Left ventricle myocardium superior (tissue), 1 donor: Measurements from ENCODE around the gene PIAS1. TPM values are rescaled to one million over a fixed set of nuclear protein-coding genes. Genes with fewer than 3 reads are reported as not detected.
"Not testable (repeated sequence)": the region's sequence is repeated elsewhere in the genome, so short reads cannot be mapped to it uniquely, and the experiment has no call there.

Experiments
- ATAC-seq: fragments of 200-7000 bp; cut with Tn5 transposase; one replicate; pipeline ENCODE4 v1.9.1; 2020; ENCODE audit warnings: mild to moderate bottlenecking, moderate library complexity
- DNase-seq: peaks from one replicate; pipeline ENCODE4 v3.0.0-alpha.2; 2020
- intact Hi-C: fragments of 100-400 bp; cut with micrococcal nuclease; formaldehyde crosslinking; loops from one replicate; pipeline ENCODE4 v1.11.0; 2022
- total RNA-seq: library from RNA; stranded (reverse); fragmentation: NEBNext Ultra II Directional; extraction: Animal tissue kit (Norgen Biotek cat#: 25700); gene quantifications from one replicate; pipeline ENCODE4 v1.2.1, GENCODE V29; 2021
- donor health status: DM: no; HTN: yes; CAD: no; lungs with severe emphysema.

Gene PIAS1
- total RNA-seq, 1 donor from 2014 or later = 27.2 TPM

DNA sequence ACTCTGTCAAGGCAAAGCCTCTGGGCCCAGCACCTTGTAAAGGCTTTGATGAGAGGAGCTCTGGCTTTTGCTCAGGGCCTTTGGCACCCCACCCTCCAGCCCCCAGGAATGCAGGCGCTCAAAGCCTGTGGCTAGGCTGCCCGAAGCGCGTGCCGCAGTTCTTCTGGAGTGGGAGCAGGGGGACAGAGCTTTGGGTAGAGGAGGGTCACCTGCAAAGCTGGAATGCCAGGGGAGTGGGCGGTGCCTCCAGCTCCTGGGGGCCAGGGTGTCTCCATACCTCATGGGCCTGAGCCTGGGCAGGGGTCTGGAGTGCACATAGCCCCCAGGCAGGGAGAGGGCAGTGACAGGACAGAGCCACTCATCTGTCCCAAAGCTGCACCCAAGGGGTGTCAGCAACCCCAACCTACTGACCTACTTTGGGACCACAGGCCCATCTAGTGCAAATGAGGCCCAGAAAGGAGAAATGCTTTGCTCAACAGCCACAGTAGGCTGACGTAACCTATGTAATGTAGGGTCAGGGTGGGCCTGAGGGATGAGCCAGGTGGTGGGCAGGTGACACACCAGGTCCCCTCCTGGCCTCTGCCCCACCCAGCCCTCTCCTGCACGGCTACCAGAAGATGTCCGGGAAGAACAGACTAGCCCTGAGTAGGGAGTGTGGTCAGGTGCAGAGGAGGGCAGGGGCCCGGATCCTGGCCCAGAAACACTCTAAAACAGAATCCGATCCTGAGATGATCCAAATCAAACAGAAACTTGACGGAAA, 153.2 kb downstream of the PIAS1 start:
- DNase-seq = no peak
- intact Hi-C loops = no loop called here
- ATAC-seq = no peak

DNA sequence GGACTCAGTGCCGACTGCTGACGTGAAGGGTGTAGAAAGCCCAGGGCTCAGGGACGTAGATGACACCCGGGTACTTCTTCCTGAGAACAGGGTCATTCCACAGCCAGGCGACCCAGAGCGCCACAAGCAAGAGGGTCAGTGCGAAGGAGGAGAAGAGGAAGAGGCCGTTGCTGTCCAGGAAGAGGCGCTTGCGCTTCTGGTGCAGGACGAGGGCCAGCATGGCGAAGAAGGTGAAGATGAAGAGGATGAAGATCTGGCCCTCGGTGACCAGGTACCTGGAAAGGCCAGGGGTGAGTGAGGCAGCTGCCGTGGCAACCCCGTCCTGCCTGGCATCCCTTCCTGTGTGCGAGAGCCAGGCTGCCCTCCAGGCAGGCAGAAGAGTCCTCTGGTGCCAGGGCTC, 154.0 kb downstream of the PIAS1 start:
- DNase-seq = no peak
- intact Hi-C loops = no loop called here
- no peak for ATAC-seq

GRCh38 chr15:68208636-68209240, 154.6 kb downstream of the PIAS1 start:
- ATAC-seq (no peak), DNase-seq (no peak)
- intact Hi-C loops = no loop called here

- intact Hi-C loops = no loop called here
Measured at GRCh38 chr15:68209272-68209671, 155.2 kb downstream of the PIAS1 start.

GRCh38 chr15:68209735-68210408, 155.8 kb downstream of the PIAS1 start:
- intact Hi-C loops = no loop called here
- ATAC-seq = no peak
- no peak for DNase-seq

More at GRCh38 chr15:68209272-68209671, 155.2 kb downstream of the PIAS1 start:
- DNase-seq (no peak), ATAC-seq (no peak)

DNA sequence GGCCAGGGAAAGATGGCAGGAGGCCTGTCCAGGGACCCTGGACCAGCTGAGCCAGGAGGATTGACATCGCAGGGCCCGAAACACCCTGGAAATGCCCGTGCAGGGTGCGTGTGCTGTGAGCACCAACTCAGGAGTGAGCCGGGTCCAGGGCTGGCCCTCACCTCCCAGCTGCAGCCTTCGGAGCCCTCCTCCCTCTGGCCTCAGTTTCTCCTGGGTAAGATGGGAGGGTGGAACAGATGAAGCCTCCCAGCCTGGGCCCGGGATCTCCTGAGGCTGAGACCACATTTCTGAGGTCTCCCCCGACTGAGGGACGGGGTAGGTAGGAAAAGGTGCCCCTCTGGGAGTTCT, 156.3 kb downstream of the PIAS1 start:
- ATAC-seq (no peak), DNase-seq (no peak)
- intact Hi-C loops = no loop called here

- peak; percentile 71 for ATAC-seq
- intact Hi-C loops = no loop called here
Measured at GRCh38 chr15:68210821-68211655, 156.9 kb downstream of the PIAS1 start.

DNA sequence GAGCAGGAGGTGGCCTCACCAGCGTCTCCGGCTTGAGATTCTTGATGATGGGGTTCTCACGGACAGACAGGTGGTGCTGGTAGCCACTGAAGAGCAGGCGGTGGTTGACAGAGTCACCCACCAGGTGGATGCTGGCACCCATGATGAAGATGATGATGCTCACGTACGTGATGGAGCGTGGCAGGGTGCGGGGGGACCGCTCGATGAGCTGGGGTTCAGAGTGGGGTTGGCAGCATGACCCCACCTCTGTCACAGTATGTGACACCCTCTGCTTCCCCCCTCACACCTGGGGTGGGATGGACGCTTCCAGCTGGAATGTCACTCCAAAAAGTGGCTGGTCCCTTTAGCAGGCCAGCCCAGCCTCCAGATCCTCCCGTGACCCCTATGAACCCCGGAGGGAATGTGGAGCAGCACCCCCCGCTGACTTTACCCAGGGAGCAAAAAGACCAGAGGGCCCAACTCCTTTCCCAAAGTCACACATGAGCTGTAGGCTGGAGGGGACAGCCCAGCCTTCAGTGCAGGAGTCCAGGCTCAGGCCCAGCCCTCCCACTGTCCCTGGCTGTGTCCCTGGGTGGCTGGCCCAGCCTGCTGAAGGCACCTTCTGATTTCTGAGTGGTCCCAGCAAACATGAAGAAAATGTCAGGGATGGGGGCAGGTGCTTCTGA, 157.7 kb downstream of the PIAS1 start:
- DNase-seq = no peak
- no peak for ATAC-seq
- intact Hi-C loops = no loop called here

More at GRCh38 chr15:68210821-68211655, 156.9 kb downstream of the PIAS1 start:
- peak; percentile 79 for DNase-seq

DNA sequence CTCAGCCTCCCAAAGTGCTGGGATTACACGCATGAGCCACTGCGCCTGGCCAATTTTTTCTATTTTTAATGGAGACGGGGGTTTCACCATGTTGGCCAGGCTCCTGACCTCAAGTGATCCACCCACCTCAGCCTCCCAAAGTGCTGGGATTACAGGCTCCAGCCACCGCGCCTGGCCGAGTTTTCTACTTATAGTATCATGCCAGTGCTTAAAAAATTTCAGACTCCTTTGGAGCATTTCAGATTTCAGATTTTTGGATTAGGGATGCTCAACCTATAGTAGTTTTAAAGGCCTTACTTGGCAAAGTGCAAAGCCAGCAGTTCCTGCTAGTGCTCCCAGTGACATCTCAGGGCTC, 159.4 kb downstream of the PIAS1 start:
- intact Hi-C loops, ATAC-seq, DNase-seq: not testable (repeated sequence)

GRCh38 chr15:68213991-68214837, 160.1 kb downstream of the PIAS1 start:
- ATAC-seq = no peak
- intact Hi-C loops = no loop called here
- no peak for DNase-seq

- no peak for DNase-seq
- no peak for ATAC-seq
- intact Hi-C loops = no loop called here
Measured at GRCh38 chr15:68214838-68215254, 160.7 kb downstream of the PIAS1 start.

GRCh38 chr15:68217341-68217740, 163.2 kb downstream of the PIAS1 start:
- intact Hi-C loops = no loop called here
- DNase-seq = no peak
- ATAC-seq = no peak

GRCh38 chr15:68218331-68218730, 164.2 kb downstream of the PIAS1 start:
- DNase-seq = no peak
- intact Hi-C loops = no loop called here

GRCh38 chr15:68218847-68219798, 165.0 kb downstream of the PIAS1 start:
- DNase-seq (no peak), ATAC-seq (no peak)

More at GRCh38 chr15:68218331-68218730, 164.2 kb downstream of the PIAS1 start:
- ATAC-seq = no peak

DNA sequence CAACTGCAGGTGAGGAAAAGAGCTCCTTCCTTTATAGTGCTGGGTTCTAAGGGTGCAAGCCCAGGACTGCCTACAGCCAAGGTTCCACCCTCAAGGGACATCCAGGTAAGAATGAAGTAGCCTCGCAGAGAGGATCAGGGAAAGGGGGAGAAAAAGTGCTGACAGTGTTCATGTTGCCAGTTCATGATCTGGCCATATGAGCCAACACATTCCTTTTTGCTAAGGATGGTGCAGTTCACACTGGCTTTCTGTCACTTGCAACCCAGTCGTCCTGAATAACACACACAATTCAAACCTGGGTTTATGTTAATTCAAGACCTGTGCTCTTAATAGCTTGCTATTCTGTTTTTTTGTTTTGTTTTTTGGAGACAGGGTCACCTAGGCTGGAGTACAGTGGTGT, 166.4 kb downstream of the PIAS1 start:
- no peak for DNase-seq
- intact Hi-C loops = no loop called here

More at GRCh38 chr15:68218847-68219798, 165.0 kb downstream of the PIAS1 start:
- intact Hi-C loops = no loop called here

GRCh38 chr15:68220967-68221366, 166.9 kb downstream of the PIAS1 start:
- no peak for ATAC-seq
- no peak for DNase-seq
- intact Hi-C loops = no loop called here

More for the DNA sequence above, 166.4 kb downstream of the PIAS1 start:
- ATAC-seq = no peak
